Heart left ventricle (tissue), 16 donors: ENCODE data around the gene SLC5A4. TPM values are rescaled to one million over a fixed set of nuclear protein-coding genes. Genes with fewer than 3 reads are reported as not detected.

Experiments used
- ATAC-seq, 4 donors: fragments of 200-7000 bp; cut with Tn5 transposase; one replicate each; pipeline ENCODE4 v1.9.1; 2020 to 2022; ENCODE audit warnings: moderate library complexity in 4 of 4, mild to moderate bottlenecking in 3 of 4, moderate number of reproducible peaks in 1 of 4
- DNase-seq, 5 donors: peaks; one replicate each; pipeline ENCODE4 v3.0.0-alpha.2; 2020
- H3K27ac ChIP-seq, 12 donors: fragments of 200-600 bp; sonication (generic) in 4 of 12; one replicate each; pipeline versions ENCODE4 v1.5.0 to v1.8.0; 2016 to 2022; ENCODE audit warnings: mild to moderate bottlenecking in 2 of 12
- H3K27me3 ChIP-seq, 9 donors: fragments of 200-600 bp; sonication (generic) in 2 of 9; one replicate each; pipeline versions ENCODE4 v1.5.1 to v1.8.0; 2016 to 2022; ENCODE audit warnings: mild to moderate bottlenecking in 3 of 9
- H3K36me3 ChIP-seq, 9 donors: fragments of 200-600 bp; sonication (generic) in 2 of 9; one replicate each; pipeline versions ENCODE4 v1.5.0 to v1.8.0; 2018 to 2022; ENCODE audit warnings: mild to moderate bottlenecking in 2 of 9
- H3K4me1 ChIP-seq, 12 donors: fragments of 200-600 bp; sonication (generic) in 4 of 12; one replicate each; pipeline versions ENCODE4 v1.5.0 to v1.8.0; 2016 to 2022; ENCODE audit warnings: mild to moderate bottlenecking in 3 of 12
- H3K4me3 ChIP-seq, 12 donors: fragments of 200-600 bp; sonication (generic) in 4 of 12; one replicate each; pipeline versions ENCODE4 v1.5.0 to v1.8.0; 2017 to 2022; ENCODE audit warnings: mild to moderate bottlenecking in 9 of 12, moderate library complexity in 4 of 12
- H3K9me3 ChIP-seq, 12 donors: fragments of 200-600 bp; sonication (generic) in 4 of 12; one replicate each; pipeline versions ENCODE4 v1.5.0 to v1.8.0; 2016 to 2022; ENCODE audit warnings: mild to moderate bottlenecking in 1 of 12
- CTCF ChIP-seq, 12 donors: fragments of 200-600 bp; sonication (generic) in 4 of 12; IDR thresholded peaks; one replicate each; pipeline versions ENCODE4 v1.5.0 to v1.8.0; 2018 to 2022; ENCODE audit warnings: antibody characterized with exemption in 12 of 12, mild to moderate bottlenecking in 5 of 12
- POLR2A ChIP-seq, 2 donors: fragments of 450-650 bp; IDR thresholded peaks; one replicate each; pipeline ENCODE4 v1.6.1; 2017; ENCODE audit warnings: antibody characterized with exemption in 2 of 2, mild to moderate bottlenecking in 2 of 2, moderate library complexity in 2 of 2
- WGBS, 4 donors: extraction: QIAGEN DNeasy Blood & Tissue Kit in 2 of 4; methylation state at CpG; one replicate each; pipeline versions ENCODE4 v1.1.5 to v1.1.7; 2013 to 2018; 5-methylcytosine and 5-hydroxymethylcytosine counted together
- intact Hi-C, 10 donors: fragments of 100-400 bp; cut with DNase I; formaldehyde crosslinking; loops; one replicate each; pipeline versions ENCODE4 v1.11.1 to v1.14.2; 2022
- polyA plus RNA-seq, 2 donors: library from polyadenylated mRNA; stranded (reverse); fragments of 200-250 nt; gene quantifications; one replicate each; pipeline ENCODE4 v1.2.3, GENCODE V29; 2013
- total RNA-seq, 9 donors: library from RNA; depleted of rRNA in 2 of 9; stranded (reverse); fragments of >200 nt in 2 of 9; fragmentation: NEBNext Ultra II Directional in 3 of 9; extraction: Animal tissue kit (Norgen Biotek cat#: 25700) in 3 of 9; gene quantifications; one replicate each; pipeline versions ENCODE4 v1.1.0 to v1.2.4, GENCODE V29; 2016 to 2023
- donor health status: ischemic (EF 13 %, LVEDD 7.1; RV severe dilation, severe dysfunction).
- donor health status: healthy with polysubstance abuse.
- donor health status: DM: no; HTN: yes; CAD: no.
- donor health status: DM: no; HTN: no; CAD: no.
- donor health status: ischemic (EF 25% LVEDD 6.9; RV normal size, moderate dysfunction).
- donor health status: ischemic (EF 25% LVEDD 5.7; RV mildly dilated, moderate dysfunction).
- donor health status: healthy.
- donor health status: DM: yes; HTN: yes; CAD: no.
- donor health status: ischemic (EF 35%, LVEDD 5.7; RV mildly dilated, moderate dysfunction).
- donor health status: nonischemic (EF 11% LVEDD 7.7; RV severe dilation, severe dysfunction).
- donor health status: DM: yes; HTN: yes; CAD: no.
- donor health status: PGD.
- donor health status: ischemic (EF 29% LVEDD 5.4; RV normal size, mild dysfunction).
- donor health status: nonischemic (EF 23%, LVEDD 6.1; RV moderate dilation, normal function).

The SLC5A4 gene
- total and polyA plus RNA-seq, 11 donors = 0.12 to 1.3 (median 0.28) TPM; not detected in 2

- H3K36me3 ChIP-seq = no peaks in the 10 kb centered on the region
- DNase-seq (no peak), ATAC-seq (no peak)
- WGBS, 4 donors = 80 to 92% (median 86%) methylated on average over 3 of the region's 3 CpGs
- TF ChIP-seq CTCF (IDR thresholded peaks at IDR 0.05) = no peak
- TF ChIP-seq POLR2A (IDR thresholded peaks at IDR 0.05) = no peak
- peaks cover 0 to 17% (median 0%) of the 10 kb centered on the region in 12 donors for H3K4me1 ChIP-seq
- no peaks in the 10 kb centered on the region for H3K9me3 ChIP-seq
- intact Hi-C loops = no loop called here
- H3K27me3 ChIP-seq = peaks cover 0 to 2% (median 0%) of the 10 kb centered on the region in 9 donors
- H3K4me3 ChIP-seq = no peak overlapping the region
- H3K27ac ChIP-seq = no peak overlapping the region
Measured at GRCh38 chr22:32245042-32245441, 10.1 kb downstream of the SLC5A4 start.

- WGBS, 4 donors = 94 to 100% (median 95%) methylated on average over 1 of the region's 1 CpG
- TF ChIP-seq POLR2A (IDR thresholded peaks at IDR 0.05) (no peak), CTCF (IDR thresholded peaks at IDR 0.05) (no peak)
- Histone ChIP-seq H3K36me3 (no peaks in the 10 kb centered on the region), H3K27ac (no peak overlapping the region), H3K4me1 (peaks cover 0 to 17% (median 0%) of the 10 kb centered on the region in 12 donors), H3K27me3 (no peaks in the 10 kb centered on the region), H3K4me3 (no peak overlapping the region), H3K9me3 (no peaks in the 10 kb centered on the region)
- DNase-seq (no peak), ATAC-seq (no peak)
- intact Hi-C loops = no loop called here
Measured at GRCh38 chr22:32244547-32244946, 10.6 kb downstream of the SLC5A4 start.

- DNase-seq (no peak), ATAC-seq (no peak)
- Histone ChIP-seq H3K4me3 (no peak overlapping the region), H3K4me1 (no peaks in the 10 kb centered on the region), H3K27me3 (peaks cover 0 to 13% (median 0%) of the 10 kb centered on the region in 9 donors), H3K9me3 (no peaks in the 10 kb centered on the region), H3K27ac (no peak overlapping the region), H3K36me3 (no peaks in the 10 kb centered on the region)
- TF ChIP-seq CTCF (IDR thresholded peaks at IDR 0.05) (no peak), POLR2A (IDR thresholded peaks at IDR 0.05) (no peak)
- 85 to 90% (median 87%) methylated on average over 2 of the region's 2 CpGs for WGBS, 4 donors
- intact Hi-C loops = no loop called here
Measured at GRCh38 chr22:32240461-32240860, 14.7 kb downstream of the SLC5A4 start.

GRCh38 chr22:32237906-32238305 is 17.2 kb downstream of the SLC5A4 start:
- intact Hi-C loops = no loop called here
- WGBS, 4 donors = 75 to 93% (median 86%) methylated on average over 1 of the region's 1 CpG
- TF ChIP-seq POLR2A (IDR thresholded peaks at IDR 0.05) = no peak
- no peak for TF ChIP-seq CTCF (IDR thresholded peaks at IDR 0.05)
- Histone ChIP-seq H3K9me3 (no peaks in the 10 kb centered on the region), H3K4me1 (no peaks in the 10 kb centered on the region), H3K27me3 (peaks cover 0 to 13% (median 0%) of the 10 kb centered on the region in 9 donors), H3K36me3 (no peaks in the 10 kb centered on the region), H3K4me3 (no peak overlapping the region), H3K27ac (no peak overlapping the region)
- DNase-seq (no peak), ATAC-seq (no peak)
